GM21423 (cell line): ENCODE measurements around the gene ENPP7.

Experiments used
- ATAC-seq: cut with Tn5 transposase; IDR thresholded peaks from one replicate; pipeline ENCODE4 v1.9.1; 2021; ENCODE audit warnings: mild to moderate bottlenecking, moderate library complexity; ENCODE audit not compliant: unreplicated experiment

Gene ENPP7

DNA sequence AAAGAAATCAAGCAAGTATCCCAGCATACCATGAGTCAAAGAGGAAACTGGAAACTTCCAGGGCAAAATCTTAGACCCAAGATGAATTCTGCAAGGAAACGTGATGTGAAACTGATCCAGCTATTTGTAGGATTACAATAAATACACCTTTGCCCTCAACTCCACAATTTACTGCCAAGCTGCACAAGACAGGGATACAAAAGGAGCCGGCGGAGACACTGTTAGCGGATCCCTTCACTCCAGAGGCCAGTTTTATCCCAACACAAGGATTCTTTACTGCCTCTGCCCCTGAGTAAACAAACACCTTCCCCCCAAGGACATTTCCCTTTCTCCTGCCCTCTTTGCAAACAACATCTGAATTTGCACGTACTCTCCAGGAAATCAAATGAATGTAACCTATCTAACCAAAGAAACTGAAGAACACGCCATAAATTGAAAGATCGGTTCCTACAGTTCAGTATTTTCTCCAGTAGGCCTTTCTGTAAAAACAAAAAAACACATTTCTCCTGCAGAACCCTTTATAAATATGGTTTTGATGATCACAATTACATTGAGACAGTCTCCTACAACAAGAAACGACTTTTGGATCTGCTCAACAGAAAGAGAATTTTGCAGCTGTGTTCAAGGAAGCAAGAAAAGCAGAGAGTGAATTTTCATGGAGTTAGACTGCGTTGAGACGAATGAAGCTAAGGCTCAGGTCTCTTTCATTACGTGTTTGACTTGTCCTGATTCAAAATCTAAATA is 45.8 kb downstream of the ENPP7 start:
- no peak for ATAC-seq

DNA sequence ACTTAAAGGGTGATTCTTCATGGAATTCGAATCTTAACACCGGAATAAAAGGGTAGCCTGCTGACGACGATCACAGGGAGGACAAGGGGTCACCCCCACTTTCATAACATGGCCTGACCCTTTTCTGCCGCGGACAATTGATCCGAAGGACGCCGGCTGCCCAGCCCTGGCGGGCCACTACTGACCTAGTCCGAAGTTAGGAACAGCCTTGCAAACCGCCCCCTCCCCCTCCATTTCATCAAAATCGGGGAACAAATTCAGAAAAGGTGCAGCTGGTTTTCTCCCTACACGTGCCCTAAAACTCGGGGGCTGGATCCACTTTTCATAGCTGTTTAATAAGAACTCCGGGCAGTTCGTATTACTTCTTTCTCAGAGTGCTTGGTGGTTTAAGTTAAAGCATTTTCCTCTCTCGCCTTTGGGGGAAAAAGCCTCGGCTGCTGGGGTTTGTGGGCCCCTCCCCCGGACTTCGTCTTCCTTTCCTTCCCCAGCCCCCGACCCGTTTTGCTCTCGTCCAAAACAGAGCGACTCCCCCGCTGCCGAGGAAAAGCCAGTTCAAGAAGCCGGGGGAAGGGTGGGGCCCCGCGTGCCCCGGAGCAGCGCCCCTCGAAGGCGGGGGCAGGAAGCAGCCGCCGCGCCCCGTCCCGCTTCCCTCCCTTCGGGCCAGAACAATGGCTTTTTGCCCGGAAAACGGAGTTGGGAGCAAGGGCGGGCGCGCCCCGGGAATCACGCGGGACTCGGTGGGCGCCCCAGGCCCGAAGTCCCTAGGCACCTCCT is 46.6 kb downstream of the ENPP7 start:
- ATAC-seq, result peak; percentile 21

DNA sequence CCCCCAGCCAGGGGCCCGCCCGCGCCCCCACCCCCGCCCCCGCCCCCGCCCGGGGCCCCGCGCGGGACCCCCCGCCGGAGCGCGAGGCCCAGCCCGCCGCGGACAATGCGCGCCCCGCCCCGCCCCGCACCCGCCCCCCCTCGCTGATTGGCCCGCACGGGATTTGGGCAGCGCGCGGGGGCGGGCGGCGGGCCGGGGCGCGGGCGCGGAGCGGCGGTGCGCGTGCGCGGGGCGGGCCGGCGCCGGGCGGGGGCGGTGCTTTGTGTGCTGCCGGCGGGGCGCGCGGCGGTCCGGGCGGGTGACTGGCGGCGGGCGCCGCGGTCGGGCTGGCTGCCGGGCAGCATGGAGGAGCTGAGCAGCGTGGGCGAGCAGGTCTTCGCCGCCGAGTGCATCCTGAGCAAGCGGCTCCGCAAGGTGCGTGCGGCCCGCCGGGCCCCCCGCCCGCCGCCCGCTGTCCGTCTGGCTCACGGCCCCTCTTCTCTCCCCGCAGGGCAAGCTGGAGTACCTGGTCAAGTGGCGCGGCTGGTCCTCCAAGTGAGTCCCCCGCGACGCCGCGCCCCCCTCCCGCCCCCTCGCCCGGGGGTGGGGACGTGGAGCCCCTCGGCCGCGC is 47.3 kb downstream of the ENPP7 start, which contains the start of gene CBX2:
Gene CBX2, plus strand, starts transcription at position 255 of the 610 bp plus-strand sequence. Its CDS starts 88 bp downstream, at position 343.
- peak; percentile 71 for ATAC-seq

DNA sequence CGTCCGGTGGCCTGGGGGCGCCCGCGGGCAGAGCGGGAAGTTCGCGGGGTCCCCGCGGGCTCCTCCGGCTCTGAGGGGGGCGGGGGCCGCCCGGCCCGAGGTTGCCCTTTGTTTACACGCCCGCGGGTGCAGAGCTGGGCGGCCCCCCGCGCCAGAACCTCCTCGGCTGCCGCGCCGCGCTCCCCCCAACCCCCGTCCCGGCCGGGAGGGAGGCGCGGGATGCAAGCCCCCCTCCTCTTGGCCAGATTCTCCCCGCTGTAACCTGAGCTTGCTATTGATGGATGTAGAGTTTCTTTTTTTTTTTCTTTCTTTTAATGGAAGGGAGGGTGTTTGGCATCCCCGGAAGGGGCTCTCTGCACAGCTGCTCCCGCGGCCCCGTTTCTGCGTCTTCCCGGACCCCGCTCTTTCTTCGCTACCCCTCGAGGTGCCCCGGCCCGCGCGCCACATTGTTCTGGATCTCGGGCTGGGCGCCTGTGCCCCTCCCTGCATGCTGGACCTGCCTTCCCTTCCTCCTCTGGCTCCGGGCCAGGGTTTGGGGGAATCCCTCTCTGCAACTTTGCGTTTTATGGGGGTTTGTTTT is 47.9 kb downstream of the ENPP7 start:
- ATAC-seq, result peak; percentile 22

DNA sequence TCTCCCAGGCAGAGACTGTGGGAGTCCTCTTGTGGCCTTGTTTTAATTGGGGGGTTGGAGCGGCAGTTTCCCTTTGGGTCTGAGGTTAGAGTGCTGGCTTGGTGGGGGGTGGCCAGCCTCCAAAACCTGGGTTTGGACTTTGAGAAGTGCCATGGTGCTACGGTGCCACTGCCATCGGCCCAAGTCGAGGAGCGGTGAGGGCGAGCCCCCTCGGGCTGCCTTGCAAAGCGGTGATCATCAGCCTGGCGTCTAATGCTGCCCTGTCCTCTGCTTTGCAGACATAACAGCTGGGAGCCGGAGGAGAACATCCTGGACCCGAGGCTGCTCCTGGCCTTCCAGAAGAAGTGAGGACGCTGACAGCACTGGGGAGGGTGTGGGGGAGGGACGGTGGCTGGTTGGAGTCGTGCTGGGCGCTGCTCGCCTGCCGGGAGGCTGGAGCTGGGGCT is 48.4 kb downstream of the ENPP7 start:
- no peak for ATAC-seq

DNA sequence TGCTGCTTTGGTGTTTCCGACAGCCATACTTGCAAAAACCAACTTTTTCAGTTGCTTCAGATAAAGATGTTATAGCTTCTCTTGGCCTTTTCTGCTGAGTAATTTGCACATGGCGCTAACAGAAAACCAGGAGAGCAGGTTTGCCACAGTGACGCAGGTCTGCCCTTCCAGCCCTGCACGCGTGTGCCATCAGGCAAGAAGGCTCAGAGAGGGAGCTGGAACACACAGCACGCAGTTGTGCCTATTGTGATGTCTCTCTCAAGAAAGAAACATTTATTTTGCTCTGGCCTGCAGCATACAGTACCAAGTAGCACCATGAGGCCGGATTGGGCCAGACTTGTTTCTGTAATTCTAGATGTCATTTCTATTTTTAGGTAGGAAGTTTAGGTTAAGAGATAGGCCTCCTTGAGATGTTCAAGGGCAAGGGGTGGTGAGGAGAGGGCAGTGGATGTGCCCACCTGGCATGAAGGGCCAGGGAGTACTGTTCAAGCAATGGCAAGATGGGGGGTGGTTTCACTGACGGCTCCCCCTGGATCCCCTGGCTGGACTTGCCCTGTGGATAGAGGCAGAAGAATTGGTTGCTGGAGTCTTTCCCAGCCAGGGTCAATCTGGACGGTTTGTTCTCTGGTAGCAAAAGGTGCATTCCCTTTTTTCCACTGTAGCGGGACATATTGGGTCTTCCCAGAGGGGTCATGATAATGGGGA is 49.1 kb downstream of the ENPP7 start:
- no peak for ATAC-seq

DNA sequence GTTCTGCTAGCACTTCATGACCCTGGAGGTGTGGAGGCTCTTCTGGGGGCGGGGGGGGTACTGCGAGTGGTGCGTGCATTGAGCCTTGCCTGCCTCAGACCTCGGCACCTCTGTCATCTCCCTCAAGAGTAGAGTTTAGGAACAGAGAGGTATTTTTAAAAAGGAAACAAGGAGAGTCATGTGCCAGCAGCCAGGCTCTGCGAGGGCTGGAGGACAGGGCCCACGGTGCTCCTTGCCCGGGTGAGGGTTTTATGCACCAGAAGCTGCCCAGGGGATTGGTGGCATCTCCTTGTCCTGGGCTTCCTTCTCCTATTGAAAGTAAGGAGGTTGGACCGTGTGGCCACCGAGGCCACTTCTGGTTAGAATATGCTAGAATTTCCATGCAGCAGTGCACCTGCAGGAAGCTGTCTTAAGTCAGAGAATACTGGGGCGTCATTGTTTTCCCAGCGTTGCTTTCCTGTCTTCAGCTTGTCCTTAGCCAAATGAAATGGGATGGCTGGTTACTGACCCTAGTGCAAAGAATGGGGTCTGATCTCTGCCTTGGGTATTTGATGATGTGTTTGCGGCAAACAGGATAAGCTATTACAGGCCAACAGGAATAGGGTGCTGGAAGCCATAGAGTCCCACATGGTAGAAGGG is 50.4 kb downstream of the ENPP7 start:
- no peak for ATAC-seq

DNA sequence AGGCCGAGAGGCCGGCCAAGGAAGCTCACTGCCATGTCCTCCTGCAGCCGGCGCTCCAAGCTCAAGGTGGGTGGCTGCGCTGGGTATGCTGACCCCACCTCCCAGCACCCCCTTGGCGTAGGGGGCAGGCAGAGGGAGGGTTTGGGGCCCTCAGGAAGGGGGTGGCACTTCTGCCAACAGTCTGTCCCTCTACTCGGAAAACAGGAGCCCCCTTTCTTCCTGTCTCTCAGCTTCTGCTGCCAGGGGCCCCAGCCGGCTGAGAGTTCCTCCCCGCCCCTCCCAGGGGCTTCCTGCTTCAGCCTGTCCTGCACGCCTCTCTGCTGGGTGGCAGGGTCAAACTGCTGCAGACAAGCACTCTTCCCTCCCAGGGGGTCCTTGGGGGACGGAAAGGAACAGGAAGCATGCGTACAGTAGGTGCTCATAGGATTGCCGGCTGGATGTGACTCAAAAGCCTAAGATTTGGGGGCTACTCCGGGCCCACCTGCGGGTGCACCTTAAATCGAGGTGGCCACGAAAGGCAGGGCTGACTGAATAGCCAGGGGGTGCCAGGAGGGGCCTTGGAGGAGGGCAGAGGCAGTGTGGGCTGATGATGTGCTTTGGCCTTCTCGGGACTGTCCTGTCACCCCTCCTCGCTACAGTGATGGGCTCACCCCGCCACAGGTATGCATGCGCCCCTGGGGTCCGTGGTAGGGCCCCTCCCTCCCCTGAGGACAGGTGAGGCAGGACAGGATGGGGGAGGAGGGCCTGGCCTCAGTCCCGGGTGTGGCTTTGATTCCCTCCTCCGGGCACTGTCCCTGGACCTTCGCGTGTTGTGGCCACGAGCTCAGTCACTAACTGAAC is 51.2 kb downstream of the ENPP7 start:
- ATAC-seq, result no peak

DNA sequence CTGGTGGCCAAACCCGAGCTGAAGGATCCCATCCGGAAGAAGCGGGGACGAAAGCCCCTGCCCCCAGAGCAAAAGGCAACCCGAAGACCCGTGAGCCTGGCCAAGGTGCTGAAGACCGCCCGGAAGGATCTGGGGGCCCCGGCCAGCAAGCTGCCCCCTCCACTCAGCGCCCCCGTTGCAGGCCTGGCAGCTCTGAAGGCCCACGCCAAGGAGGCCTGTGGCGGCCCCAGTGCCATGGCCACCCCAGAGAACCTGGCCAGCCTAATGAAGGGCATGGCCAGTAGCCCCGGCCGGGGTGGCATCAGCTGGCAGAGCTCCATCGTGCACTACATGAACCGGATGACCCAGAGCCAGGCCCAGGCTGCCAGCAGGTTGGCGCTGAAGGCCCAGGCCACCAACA is 53.1 kb downstream of the ENPP7 start:
- no peak for ATAC-seq

DNA sequence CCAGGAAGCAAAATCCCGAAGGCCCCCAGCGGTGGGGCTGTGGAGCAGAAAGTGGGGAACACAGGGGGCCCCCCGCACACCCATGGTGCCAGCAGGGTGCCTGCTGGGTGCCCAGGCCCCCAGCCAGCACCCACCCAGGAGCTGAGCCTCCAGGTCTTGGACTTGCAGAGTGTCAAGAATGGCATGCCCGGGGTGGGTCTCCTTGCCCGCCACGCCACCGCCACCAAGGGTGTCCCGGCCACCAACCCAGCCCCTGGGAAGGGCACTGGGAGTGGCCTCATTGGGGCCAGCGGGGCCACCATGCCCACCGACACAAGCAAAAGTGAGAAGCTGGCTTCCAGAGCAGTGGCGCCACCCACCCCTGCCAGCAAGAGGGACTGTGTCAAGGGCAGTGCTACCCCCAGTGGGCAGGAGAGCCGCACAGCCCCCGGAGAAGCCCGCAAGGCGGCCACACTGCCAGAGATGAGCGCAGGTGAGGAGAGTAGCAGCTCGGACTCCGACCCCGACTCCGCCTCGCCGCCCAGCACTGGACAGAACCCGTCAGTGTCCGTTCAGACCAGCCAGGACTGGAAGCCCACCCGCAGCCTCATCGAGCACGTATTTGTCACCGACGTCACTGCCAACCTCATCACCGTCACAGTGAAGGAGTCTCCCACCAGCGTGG is 53.7 kb downstream of the ENPP7 start:
- ATAC-seq, result no peak

DNA sequence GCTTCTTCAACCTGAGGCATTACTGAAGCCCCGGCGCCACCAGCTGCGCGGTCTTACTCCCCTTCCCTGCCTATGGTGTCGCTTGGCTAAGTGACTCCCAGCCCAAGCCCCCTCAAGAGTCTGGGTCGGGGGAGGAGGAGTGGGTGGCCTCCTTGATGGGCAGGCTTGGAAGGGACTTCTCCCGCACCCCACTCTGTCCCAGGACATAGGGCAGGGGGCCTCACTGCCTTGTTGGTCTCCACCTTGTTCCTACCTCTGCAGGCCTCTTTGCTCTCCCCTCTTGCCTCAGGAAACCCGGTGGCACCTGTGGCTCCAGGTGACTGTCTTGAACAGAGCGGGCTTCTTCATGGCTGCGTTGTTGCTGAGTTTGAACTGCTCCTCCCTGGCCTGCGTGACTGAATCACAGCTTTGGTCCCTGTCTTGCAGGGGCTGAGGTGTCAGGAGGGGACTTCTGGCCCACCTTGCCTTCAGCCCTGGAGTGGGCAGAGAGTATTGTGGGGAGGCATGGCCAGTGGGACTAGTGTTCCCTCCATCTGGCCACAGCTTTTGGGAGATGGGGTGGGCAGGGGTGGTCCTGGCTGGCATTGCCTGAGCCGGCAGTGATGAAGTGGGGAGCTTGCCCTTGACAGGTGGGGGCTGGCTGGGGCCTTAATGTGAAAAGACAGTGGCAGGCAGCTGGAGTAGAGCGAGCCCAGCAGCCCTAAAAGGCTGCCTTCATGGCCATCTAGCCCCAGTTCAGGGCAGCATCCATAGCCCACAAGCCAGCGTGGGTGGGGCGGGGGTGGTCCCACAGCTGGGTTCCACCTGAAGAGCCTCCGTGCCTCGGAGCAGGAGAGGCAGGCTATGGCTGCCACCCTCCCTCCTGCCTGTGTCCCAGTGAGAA is 54.5 kb downstream of the ENPP7 start:
- ATAC-seq, result no peak

DNA sequence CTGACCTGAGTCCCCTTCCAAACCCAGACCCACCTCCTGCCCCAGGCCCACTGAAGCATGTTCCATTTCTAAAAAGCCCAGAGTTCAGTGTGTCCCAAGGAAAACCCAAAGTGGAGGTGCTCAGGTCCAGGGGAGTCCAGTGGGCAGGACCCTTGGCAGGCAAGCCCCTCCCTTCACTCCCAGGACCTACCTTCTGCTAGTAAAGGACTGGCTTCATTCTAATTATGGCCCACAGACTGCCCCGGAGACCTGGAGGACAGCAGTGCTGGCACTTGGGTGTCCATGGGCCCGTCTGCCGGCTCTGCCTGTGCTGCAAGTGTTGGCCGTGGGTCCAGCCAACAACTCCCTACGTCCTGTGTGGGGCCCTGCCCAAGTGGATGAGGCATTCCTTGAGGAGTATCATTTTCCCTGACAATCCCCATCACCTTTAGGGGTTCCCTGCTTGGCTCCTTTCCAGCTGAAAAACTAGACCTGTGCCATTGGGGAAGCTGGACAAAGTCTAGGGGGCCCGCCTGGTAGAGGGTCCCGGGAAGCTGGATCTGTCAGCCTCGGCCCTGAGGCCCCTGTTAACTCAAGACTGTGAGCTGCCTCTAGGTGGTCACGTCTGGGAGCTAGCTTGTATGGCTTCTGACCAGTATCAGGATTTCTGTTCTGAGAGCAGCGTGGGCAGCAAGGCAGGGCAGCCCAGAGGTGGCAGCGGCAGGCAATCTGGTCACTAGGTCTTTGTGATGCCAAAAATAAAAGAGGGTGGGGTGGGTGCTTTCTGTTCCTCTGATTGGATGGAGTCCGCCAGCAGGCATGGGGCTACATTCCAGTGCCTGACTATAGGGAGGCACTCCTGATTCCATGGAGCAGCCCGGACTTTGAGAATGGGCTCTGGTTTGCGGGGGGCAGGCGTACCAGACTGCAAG is 55.4 kb downstream of the ENPP7 start:
- no peak for ATAC-seq

DNA sequence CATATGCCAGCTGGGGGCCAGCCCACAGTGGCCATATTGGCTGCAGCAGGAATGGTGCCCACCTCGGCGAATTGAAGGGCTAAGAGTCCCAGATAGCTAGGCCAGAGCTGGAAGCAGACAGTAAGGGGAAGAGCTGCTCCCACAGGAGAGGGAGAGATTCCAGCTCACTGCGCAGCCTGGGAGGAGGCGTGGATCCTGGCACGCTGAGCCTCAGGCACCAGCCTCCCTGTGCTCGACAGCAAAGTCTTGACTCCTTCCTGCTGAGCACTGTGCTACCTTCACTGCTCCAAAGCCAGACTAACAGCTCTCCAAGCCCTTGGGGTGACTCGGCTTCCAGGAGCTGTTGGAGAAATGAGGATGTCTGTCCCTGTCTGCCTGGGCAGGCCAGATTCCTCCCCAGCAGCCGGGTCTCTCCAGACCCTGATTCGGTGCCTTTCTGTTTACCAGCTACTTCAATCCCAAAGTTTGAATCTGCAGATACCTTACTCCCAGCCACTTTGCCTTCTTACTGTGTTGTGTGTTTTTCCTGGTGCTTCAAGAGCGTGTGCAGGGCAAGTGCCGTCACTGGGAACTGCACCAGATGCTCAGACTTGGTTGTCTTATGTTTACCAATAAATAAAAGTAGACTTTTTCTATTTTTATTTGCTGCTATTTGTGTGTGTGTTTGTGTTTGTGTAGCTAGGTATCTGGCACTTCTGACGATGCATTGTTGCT is 56.3 kb downstream of the ENPP7 start:
- no peak for ATAC-seq

DNA sequence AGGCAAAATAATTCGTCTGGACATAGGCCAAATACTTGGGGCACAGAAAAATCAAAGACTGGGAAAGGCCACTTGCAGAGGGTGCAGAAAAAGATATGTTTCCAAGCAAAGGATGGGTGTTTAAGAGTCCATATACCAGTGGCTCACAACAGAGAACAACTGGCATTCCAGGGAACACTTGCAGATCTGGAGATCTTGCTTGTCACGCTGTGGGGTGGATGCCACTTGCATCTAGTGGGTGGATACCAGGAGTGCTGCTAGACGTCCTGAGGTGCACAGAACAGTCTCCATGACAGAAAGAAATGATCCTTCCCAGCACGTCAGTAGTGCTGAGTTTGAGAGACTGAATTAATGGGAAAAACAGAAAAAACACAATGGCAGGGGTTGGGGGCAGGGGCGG is 57.7 kb downstream of the ENPP7 start:
- no peak for ATAC-seq

DNA sequence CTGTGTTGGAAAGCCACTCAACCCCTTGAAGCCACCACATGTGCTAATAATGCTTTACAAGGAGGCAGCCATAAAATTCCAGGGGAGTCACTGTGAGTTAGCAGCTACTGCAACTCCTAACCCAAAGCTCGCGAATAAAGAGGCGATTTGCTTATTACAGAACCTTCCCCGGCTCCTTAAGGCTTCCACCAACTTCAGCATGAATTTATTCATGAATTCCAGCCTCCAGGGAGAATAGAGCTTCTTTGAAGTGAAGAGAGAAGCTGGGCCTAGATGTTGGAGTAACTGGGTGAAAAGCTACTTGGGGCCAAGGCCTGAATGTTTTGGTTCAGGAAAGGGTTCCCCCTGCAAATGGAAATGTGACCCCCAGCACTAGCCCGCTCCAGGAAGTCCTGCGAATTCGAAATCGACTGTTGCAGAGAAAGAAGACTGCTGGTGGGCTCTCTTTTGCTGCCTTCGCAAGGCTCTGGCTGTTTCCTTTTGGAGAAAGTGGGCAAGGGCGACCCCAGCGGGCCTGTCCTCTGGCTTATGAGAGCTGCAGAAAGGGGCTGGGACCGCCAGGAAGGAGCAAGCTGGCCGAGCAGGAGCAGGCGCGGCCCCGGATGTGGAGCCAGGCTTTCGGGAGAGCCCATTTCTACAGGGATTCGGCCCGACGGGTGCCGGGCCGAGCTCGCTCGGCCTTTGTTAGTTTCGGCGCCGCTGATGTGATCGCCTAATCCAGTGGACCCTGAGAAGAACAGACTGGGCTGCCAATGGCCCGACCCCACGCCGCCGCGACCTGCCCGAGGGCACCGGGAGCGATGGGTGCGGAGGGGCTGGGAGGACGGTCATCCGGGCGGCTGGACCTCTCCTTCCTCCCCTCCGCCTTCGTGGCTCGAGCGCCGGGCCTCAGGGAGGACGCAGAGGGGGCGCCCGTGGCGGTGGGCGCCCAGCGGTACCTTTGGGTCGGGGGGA is 58.5 kb downstream of the ENPP7 start:
- no peak for ATAC-seq
